DMS153 (cell line): ENCODE measurements around the gene NACA.

ENCODE experiments used
- DNase-seq: peaks from one replicate; lab custom pipeline; 2025; lab: John Stamatoyannopoulos, UW

The NACA gene

DNA sequence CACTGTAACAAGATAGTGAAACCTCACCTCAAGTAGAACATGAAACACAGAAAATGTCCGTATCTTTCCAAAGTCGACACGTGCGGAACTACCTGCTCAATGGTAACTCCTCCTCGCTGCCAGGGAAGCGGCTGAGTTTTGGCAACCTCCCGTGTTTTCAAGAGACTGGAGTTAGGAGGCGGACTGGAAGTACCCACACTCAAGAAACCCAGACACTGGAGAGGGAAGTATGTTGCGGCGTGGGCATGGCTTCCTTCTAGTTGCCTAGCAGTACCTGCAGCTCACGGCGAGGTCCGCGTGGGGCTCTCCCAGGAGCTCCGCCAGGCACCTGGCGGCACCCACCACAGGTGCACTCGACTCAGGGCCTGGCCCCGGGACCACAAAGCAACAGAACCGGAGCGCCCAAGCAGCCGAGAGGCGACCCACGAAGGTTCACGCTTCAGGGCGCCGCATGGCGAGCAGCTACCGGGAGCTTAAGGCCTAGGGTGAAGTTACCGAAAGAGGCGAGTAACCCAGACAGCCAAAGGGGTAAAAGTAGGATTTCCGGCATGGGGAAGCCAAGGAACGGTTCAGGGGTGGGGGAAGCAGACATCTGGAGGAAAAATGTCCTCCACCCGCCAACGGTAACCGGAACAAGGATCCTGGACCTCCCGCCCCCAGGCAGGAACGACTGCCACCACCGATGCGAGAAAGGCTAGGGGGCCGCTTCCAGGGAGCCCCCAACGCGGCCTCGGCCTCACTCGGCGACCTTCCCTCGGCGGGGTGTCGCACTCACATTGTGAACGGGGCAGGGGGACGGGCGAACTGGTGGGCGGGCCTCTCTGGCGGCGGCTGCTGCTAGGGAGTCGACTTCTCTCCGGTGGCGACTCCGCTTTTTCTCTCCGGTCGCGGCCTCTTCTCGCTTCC, 37.6 kb downstream of the NACA start:
- DNase-seq = no peak

DNA sequence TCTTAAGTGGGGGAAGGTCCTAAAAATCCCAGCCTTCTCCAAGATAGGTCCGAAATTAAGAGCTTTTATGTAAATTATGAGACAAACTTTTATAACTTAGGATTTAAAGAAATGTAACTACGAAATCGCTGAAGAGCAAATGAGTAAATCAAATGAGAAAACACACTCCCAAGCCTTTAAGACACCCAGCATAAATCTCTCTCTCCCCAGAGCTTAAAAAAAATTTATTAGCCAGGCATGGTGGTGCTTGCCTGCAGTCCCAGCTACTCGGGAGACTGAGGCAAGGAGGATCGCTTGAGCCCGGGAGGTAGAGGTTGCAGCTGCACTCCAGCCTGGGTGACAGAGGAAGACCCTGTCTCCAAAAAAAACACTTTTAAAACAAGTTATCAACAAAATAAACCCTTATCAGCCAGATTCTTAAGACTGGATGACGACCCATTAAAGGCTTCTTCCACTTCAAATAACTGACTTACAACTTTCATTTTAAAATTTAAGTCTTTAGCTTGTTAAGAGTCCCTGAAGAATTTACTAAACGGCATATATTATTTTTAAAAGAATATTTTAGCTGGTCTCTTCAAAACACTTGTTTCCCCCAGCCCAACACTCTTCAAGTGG, 40.2 kb downstream of the NACA start:
- DNase-seq = no peak

DNA sequence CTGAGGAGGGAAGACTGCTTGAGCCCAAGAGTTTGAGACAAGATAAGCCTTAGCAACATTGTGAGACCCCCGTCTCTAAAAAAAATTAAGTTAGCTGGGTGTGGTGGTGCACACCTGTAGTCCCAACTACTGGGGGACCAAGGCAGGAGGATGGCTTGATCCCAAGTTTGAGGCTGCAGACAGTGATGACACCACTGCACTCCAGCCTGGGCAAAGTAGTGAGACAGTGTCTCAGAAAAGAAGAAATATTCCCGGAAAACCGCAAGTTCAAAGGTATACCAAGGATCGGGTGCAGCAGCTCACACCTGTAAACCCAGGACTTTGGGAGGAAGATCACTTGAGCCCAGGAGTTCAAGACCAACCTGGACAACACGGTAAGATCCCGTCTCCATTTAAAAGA, 42.8 kb downstream of the NACA start:
- DNase-seq = no peak

DNA sequence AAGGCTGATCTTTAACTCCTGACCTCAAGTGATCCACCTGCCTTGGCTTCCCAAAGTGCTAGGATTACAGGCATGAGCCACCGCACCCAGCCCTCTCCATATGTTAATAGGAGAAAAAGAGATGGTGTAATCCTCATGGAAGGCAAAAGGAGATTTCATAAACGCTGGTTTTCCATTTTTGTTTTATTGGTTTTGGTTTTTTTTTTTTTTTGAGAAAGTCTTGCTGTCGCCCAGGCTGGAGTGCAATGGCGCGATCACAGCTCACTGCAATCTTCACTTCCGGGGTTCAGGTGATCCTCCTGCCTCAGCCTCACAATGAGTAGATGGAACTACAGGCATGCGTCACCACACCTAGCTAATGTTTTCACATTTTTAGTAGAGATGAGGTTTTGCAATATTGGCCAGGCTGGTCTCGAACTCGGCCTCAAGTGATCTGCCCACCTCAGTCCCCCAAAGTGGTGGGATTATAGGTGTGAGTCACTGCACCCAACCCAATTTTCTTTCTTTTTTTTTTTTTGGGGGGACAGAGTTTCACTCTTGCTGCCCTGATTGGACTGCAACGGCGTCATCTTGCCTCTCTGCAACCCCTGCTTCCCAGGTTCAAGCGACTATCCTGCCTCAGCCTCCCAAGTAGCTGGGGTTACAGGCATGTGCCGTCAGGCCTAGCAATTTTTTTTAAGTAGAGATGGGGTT, 45.1 kb downstream of the NACA start:
- DNase-seq = no peak

DNA sequence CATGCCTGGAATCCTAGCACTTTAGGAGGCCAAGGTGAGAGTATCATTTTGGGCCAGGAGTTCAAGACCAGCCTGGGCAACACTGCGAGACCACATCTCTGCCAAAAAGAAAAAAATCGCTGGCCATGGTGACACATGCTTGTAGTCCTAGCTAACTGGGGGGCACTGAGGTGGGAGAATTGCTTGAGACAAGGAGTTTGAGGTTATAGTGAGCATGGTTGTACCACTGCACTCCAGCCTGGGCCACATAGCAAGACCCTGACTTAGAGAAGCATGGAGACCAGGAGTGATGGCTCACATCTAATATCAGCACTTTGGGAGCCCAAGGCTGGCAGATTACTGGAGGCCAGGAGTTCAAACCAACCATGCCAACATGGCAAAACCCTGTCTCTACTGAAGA, 46.2 kb downstream of the NACA start:
- no peak for DNase-seq

DNA sequence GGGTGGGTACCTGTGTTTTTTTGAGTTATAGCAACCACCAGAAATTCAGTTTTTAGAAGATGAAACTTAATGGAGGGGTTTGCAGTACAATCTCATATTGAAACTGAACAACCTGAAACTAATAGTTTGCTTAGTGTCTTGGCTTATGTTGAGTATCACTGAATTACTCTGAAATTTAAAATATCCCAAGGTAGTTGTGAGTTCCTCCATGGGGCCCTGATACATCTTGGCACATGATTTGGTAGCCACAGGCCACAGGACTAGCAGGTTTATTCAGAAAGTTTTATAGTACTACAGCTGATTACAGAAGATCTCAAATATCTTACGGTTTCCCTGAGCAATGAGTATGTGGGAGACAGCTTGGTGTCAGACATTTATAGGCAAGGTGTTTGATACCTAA, 47.4 kb downstream of the NACA start:
- no peak for DNase-seq

DNA sequence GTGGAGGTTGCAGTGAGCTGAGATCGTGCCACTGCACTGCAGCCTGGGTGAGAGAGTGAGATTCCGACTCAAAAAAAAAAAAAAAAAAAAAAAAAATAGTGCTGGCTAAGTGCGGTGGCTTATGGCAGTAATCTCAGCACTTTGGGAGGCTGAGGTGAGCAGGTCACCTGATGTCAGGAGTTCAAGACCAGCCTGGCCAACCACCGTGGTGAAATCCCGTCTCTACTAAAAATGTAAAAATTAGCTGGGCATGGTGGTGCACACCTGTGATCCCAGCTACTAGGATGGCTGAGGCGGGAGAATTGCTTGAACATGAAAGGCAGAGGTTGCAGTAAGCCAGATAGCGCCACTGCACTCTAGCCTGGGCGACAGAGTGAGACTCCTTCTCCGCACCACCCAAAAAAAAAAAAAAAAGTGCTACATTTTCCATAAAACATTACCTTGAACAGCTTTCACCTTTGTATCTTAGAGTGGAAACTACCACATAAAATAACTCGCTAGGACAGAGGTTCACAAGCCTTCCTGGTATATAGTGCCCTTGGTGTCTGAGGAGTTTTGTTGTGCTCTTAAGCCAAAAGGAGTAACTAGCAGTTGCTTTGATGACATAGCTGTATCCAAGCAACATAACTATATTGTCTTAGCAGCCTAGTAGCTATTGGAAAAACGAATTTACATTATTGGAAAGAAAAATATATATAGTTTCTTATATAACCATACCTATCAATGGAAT, 48.1 kb downstream of the NACA start:
- no peak for DNase-seq

DNA sequence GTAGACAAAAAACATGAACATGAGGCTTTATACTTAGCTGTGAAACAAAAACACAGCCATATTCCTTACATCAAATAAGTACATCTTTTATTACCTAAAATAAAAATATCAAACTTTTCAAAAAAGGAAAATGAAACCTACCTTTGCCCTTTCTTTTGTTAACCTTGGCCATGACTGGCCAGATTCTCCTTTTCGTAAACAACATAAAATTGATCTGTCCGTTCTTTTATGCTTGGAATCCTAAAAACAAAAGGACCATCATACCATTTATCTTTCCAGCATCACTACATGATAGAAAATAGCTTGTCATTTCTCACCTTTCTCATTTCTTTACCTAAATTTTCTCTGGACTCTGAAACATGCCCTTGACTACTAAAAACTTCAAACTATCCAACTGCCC, 53.5 kb downstream of the NACA start:
- DNase-seq = no peak

DNA sequence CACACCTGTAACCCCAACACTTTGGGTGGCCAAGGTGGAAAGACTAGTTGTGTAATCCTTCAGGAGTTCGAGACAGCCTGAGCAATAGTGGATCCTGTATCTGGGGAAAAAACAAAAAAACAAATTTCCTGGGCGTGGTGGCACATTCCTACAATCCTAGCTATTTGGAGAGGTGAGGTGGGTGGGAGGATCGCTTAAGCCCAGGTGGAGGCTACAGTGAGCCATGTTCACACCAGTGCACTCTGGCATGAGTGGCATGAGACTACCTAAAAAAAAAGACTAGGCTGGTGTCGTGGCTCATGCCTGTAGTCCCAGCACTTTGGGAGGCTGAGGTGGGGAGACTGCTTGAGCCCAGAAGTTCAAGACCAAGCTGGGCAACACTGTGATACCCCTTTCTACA, 54.3 kb downstream of the NACA start:
- no peak for DNase-seq

DNA sequence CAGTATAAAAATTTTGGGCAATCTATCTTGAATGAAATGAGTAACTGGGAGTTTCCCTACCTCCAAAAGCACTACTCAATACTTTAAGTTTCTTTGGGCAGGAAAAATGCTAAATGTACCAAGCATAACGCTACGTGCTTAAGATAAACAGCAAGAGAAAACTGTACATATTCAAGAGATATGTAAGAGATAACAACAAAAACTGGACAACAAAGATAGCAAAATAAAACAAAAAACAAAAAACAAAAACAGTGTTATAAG, 57.0 kb downstream of the NACA start:
- no peak for DNase-seq
